GM18858 (cell line): ENCODE results near the gene PUDP.
"Not testable (repeated sequence)": the region's sequence is repeated elsewhere in the genome, so short reads cannot be mapped to it uniquely, and the experiment has no call there.

Experiments used
- ATAC-seq: cut with Tn5 transposase; IDR thresholded peaks from one replicate; pipeline ENCODE4 v1.9.1; 2021; ENCODE audit not compliant: unreplicated experiment

Gene PUDP

GRCh38 chrX:7147978-7148854, at the start of gene PUDP:
Gene PUDP (minus strand): TSS chrX:7148153. CDS start chrX:7148113, 40 bp downstream.
- peak; percentile 73 for ATAC-seq

- ATAC-seq, result no peak
Observed at GRCh38 chrX:7194606-7195005, 46.7 kb upstream of the PUDP start.

GRCh38 chrX:7192871-7193270, 44.9 kb upstream of the PUDP start:
- ATAC-seq, result no peak

GRCh38 chrX:7191681-7192110, 43.7 kb upstream of the PUDP start:
- no peak for ATAC-seq

- no peak for ATAC-seq
Observed at GRCh38 chrX:7190157-7190556, 42.2 kb upstream of the PUDP start.

GRCh38 chrX:7188672-7189071, 40.7 kb upstream of the PUDP start:
- no peak for ATAC-seq

- no peak for ATAC-seq
Observed at GRCh38 chrX:7184816-7185215, 36.9 kb upstream of the PUDP start.

- ATAC-seq, result no peak
Observed at GRCh38 chrX:7179446-7179845, 31.5 kb upstream of the PUDP start.

- ATAC-seq, result not testable (repeated sequence)
Observed at GRCh38 chrX:7178859-7179258, 30.9 kb upstream of the PUDP start.

GRCh38 chrX:7170898-7171297, 22.9 kb upstream of the PUDP start:
- ATAC-seq, result peak; percentile 62

- ATAC-seq, result no peak
Observed at GRCh38 chrX:7169627-7170026, 21.7 kb upstream of the PUDP start.

- ATAC-seq, result no peak
Observed at GRCh38 chrX:7168371-7168770, 20.4 kb upstream of the PUDP start.

GRCh38 chrX:7164174-7164573, 16.2 kb upstream of the PUDP start:
- ATAC-seq, result no peak

GRCh38 chrX:7163146-7163677, 15.3 kb upstream of the PUDP start:
- ATAC-seq, result no peak

GRCh38 chrX:7159149-7159861, 11.4 kb upstream of the PUDP start:
- no peak for ATAC-seq

GRCh38 chrX:7158468-7158990, 10.6 kb upstream of the PUDP start:
- ATAC-seq, result no peak

GRCh38 chrX:7156879-7157278, 8.9 kb upstream of the PUDP start:
- ATAC-seq, result no peak

- no peak for ATAC-seq
Observed at GRCh38 chrX:7155163-7155562, 7.2 kb upstream of the PUDP start.

GRCh38 chrX:7154041-7154597, 6.2 kb upstream of the PUDP start:
- ATAC-seq, result no peak

GRCh38 chrX:7153231-7153630, 5.3 kb upstream of the PUDP start:
- no peak for ATAC-seq

- no peak for ATAC-seq
Observed at GRCh38 chrX:7149411-7149810, 1.5 kb upstream of the PUDP start.
